Hematopoietic multipotent progenitor cell treated with erythropoietin and hydrocortisone succinate and interleukin-3 and kit ligand, for 15 days (in vitro differentiated cells): ENCODE measurements around the gene KDM4C.
"Not testable (repeated sequence)": the region's sequence is repeated elsewhere in the genome, so short reads cannot be mapped to it uniquely, and the experiment has no call there.

Experiments
- DNase-seq: peaks from one replicate; pipeline ENCODE4 v3.0.0-alpha.2; 2015; ENCODE audit warnings: low spot score

The KDM4C gene

GRCh38 chr9:7171396-7172153 lies 413.8 kb downstream of the KDM4C start:
- DNase-seq: no peak

DNA sequence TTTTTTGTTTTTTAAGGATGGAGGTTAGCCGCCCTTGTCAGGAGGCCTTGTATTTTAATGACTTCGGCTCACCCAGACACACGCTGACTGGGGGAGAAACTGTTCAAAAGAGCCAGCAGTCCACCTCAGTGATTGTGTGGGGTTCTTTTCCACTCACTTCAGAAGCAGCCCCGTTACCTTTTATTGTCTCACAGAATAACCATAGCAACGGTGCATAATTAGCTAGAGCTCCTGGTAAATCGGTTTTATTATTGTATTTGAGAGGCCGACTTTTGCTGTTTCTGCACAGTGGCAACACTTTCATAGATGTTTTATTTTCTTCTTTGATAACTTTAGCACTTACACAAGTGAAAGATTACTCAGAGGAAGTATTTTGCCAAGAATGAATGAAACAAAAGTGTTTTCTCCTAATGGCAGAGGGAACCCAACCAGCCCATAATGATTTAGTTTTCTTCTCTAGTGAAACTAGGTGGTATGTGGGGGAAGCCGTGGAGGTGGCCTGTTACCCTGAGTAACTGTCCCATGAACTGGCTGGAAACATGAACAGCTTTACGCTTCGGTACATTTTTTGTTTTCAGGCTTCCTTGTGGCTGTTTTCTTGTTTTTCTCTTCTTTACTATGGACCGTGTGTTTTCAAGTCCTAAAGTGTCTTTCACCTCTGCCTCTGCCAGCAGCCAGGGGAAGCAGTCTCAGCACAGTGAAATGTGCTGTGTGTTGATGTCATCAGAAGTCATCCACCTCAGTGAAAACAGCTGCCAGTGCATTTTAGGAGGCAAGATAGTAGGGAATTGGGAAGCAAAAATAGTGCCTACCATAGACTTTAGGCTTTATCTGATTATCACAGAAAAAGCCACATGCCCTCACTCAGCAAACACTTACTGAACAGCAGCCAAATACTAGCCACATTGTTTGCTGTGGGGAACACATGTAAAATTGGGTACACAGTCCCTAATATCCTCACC lies 414.7 kb downstream of the KDM4C start:
- DNase-seq: peak; percentile 31

DNA sequence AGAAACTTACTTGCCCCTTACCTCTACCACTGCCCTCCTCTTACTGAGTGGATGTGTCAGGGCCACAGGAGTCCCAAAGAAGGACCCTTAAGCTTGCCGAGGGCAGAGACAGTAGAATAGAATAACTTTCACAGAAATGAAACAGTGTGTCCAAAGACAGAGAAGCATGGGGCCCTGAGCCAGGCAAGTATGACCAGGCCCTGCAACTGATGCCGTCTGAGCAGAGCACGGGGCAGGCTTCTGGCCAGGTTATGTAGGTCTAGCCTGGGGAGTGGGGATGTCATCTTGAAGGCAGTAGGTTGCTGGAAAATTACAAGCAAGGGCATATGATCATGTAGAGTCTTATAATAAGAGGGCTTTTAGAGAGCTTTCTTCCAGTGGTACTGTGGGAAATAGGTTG lies 415.4 kb downstream of the KDM4C start:
- DNase-seq: no peak

- DNase-seq: no peak
Measured at GRCh38 chr9:7174301-7174700, 416.5 kb downstream of the KDM4C start.

- no peak for DNase-seq
Measured at GRCh38 chr9:7174884-7175283, 417.1 kb downstream of the KDM4C start.

DNA sequence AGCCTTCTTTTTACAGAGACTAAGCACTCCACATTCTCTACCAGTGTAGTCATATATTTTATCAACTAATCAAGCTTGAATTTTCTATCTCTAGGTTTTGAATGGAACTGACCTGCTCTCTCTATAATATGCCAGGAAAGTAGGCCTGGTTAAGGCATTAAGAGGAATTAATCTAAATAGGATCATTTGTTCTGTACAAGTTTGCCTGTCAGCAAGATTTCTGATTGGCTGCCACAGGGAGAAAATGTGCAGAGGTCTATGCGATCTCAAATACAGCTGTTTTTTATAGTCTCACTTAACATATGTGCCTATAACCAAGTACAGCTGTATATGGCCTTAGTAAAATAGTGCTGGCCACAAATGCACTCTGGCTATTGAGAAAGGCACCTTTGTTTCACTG lies 418.8 kb downstream of the KDM4C start:
- no peak for DNase-seq

DNA sequence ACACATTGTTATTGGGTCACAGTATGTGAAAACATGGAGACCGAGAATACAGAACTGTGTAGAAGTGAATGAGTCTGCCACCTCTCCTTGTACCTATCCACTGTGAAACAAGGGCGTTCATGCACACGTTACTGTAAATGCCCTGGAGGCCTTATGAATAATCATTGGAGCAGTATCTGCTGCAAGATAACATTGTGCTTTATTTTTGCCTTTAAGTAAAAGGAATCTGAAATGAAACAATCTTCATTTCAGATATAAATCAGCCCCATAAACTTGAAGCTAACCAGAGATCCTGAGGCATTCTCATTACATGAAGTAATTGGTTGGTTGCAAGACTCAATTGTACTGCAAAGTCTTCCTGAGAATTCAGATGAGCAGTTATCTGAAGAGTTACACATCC lies 419.6 kb downstream of the KDM4C start:
- no peak for DNase-seq

DNA sequence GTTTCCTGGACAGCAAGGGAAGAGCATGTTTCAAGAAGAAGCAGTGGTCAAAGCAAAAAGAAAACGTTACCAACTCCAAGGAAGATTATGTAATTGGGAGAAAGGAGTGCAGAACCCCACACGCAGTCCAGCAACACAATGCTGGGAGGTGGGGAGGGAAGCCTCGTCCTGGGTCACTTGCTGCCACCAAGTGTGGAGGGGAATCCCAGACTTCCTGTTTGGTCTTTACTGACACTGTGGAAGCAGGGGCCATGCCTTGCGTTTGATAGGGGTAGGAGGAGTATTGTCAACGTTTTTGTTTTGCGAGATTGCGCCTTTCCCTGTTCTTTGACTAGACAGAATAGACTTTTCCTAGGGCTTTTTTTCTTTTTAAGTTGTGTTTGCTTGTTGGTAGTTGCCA lies 421.0 kb downstream of the KDM4C start:
- no peak for DNase-seq

DNA sequence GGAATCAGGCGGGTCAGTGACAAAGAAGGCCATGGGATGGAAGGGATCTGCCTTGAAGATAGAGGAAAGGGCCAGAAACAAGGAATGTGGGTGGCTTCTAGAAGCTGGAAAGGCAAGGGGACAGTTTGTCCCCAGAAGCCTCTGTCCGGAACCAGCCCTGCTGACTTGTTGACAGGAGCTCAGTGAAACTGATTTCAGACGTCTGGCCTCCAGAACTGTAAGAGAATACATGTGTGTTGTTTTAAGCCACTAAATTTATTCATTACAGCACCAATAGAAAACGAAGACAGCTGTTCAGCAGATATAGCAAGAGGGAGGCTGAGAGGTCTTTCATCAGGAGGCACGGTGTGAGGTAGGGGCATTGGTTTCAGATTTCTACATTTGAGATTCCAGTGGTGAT lies 422.5 kb downstream of the KDM4C start:
- DNase-seq: no peak

DNA sequence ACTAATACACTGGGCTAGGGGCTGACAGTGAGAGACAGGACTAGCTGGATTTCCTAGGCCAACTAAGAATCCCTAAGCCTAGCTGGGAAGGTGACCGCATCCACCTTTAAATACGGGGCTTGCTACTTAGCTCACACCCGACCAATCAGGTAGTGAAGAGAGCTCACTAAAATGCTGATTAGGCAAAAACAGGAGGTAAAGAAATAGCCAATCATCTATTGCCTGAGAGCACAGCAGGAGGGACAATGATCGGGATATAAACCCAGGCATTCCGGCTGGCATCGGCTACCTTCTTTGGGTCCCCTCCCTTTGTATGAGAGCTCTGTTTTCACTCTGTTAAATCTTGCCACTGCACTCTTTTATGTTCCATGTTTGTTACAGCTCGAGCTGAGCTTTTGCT lies 425.4 kb downstream of the KDM4C start:
- DNase-seq: not testable (repeated sequence)

GRCh38 chr9:7185612-7186011 lies 427.8 kb downstream of the KDM4C start:
- no peak for DNase-seq

GRCh38 chr9:7186175-7186574 lies 428.4 kb downstream of the KDM4C start:
- peak; percentile 60 for DNase-seq

DNA sequence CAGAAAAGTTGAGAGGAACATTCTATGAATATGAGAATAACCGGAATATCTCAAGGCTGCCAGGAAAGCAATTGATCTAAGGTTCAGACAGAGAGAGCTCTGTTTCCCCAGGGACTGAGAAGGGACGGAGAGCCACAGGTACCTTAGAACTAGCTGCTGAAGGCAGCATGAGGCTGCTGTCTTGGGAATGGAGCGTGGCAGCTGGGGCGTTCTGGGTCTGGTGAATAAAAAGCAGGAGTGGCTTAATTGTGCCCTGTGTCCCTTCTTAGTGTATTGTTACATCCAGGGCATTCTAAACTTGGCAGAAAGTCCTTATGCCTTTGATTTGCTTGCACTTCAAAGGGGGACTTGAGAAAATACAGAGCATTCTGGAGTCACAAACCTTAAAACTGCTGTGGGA lies 434.5 kb downstream of the KDM4C start:
- no peak for DNase-seq

- DNase-seq: no peak
Measured at GRCh38 chr9:7195526-7195925, 437.8 kb downstream of the KDM4C start.

GRCh38 chr9:7196467-7196866 lies 438.7 kb downstream of the KDM4C start:
- DNase-seq: no peak

GRCh38 chr9:7201196-7201595 lies 443.4 kb downstream of the KDM4C start:
- DNase-seq: no peak

DNA sequence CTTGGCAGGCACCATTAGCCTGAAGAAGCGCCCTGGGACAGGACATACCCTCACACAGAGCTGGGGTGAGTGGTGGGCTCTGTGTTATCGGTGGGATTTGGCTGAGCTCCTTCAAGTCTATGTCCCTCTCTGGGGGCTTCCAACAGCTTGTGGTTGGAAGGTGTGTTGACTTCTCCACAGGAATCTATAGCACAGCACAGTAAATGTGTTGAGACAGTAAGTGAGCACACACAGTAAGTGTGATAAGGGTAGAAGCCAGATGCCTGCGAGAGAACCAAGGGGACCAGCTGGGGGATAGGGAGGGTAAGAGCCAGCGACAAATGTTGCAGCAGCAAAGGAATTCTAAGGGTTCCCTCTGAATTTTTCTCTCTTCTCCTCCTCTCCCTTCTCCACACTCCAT lies 448.0 kb downstream of the KDM4C start:
- no peak for DNase-seq

- no peak for DNase-seq
Measured at GRCh38 chr9:7206221-7206758, 448.5 kb downstream of the KDM4C start.

DNA sequence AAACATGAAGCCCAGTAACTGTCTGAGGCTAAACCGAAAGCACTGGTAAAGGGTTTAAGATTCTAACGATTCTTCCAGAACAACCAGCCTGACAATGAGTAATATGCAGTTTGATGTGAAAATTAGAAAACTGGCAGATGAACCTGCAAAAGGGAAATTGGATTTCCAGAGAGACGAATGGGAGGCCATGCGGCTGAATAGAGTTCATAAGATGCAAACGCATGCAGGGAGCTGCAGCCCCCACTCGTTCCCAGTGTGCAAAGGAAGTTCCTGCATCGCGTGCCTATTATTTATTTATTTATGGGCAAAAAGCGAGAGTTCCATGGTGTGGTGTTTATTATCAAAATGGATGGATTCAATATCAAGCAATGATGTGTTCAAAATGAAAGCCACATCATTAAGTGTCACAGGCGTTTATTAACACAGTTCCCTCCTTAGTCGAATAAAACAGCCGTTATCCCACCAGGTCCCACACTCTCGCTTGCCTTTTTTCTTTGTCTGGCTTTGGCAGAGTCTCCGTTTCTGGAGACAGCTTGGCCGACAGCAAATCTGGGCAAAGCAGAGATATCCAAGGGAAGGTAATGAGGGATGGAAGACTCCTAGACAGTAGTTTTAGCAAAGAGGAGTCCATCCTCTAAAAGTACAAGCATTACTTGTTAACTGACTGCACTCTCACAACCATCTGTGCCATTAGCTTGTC lies 451.4 kb downstream of the KDM4C start:
- no peak for DNase-seq

GRCh38 chr9:7209990-7210389 lies 452.2 kb downstream of the KDM4C start:
- no peak for DNase-seq

- DNase-seq: no peak
Measured at GRCh38 chr9:7210854-7211637, 453.3 kb downstream of the KDM4C start.

DNA sequence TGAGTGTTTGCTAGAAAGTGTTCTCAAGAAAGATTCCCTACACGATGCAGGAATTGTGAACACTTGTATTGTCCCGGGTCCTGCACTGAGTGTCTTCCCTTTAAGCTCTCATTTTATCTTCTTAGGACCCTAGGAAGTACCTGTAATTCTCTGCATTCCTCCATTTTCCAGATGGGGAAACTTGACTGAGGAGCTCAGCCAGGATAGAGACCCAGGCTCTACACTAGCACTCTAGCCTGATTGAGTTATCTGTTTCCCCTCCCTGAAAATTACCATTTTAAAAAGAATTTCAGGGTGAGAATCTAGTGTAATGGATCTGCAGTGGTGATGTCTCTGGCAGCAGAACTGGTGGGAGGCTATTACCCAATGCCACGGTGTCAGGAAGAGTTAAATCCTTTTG lies 453.9 kb downstream of the KDM4C start:
- DNase-seq: no peak
